CD4-positive, alpha-beta T cell treated with Interleukin-21 for 1 hour (primary cell): ENCODE measurements around the gene NCAPD3.
"Not testable (repeated sequence)": the region's sequence is repeated elsewhere in the genome, so short reads cannot be mapped to it uniquely, and the experiment has no call there.

Experiments
- DNase-seq: peaks from one replicate; pipeline ENCODE4 v3.0.0-alpha.2; 2020

The NCAPD3 gene

GRCh38 chr11:134126217-134126822 lies 97.4 kb downstream of the NCAPD3 start:
- DNase-seq = no peak

DNA sequence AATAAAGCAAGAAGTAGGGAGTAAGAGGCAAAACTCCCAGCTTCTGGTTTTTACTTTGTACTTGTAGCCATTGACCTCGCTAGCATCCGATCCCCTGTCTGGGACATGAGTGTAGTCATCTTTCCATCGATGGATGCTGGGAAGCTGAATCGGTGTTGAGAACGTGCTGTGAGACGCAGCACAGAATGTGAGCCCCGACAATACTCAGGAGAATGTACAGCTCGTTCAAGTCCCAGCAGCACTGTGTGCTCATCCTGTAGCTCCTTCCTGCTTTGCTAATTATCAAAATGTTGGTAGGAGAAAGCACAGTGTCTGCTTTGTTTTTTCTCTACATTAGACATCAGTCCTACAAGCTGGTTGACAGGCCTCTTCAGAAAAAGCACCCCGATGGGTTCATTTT lies 98.3 kb downstream of the NCAPD3 start:
- DNase-seq = no peak

GRCh38 chr11:134124660-134125451 lies 98.9 kb downstream of the NCAPD3 start:
- DNase-seq = no peak

DNA sequence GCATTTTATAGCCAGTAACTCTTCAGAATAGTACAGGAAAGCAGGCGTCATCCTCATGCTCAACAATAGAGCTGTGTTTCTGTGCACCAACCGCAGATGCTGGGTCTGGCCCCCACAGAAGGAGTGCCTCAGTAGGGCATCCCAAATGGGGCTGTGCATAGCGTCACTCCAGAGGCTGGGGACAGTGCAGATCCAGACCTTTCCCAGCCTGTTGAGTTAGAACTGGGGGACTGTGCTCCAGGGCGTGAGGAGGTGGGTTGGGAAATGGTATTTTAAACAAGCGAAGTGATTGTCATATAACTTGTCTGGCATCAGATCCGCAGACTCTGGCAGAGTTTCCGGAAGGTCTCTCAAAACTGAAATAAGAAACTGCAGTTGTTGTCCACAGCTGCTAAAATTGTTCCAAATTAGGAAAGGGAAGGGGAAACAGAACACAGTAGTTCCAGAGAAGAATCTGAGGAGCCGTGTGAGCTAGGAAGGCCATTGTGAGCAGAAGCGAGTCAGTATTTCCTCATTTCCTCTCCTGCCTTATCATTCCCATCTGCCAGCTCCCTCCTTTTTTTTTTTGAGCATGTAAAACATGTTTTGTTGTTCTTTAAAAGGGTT lies 102.7 kb downstream of the NCAPD3 start:
- no peak for DNase-seq

- DNase-seq = no peak
These were observed 103.5 kb downstream of the NCAPD3 start for GRCh38 chr11:134120143-134120850.

DNA sequence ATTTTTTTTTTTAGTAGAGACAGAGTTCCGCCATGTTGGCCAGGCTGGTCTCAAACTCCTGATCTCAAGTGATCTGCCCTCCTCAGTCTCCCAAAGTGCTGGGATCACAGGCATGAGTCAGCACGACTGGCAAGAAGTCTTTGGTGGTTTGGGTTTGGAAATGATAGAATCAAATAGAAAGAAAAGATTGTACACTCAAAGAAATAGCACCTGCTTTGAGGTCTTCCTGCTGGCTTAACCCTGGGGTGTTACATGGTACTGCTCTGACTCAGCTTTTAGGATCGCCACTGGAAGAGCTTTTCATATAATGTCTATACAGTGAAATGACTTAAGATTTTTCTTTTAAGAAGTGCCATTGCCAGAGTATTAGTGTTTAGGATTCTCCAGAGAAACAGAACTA lies 104.7 kb downstream of the NCAPD3 start:
- no peak for DNase-seq

DNA sequence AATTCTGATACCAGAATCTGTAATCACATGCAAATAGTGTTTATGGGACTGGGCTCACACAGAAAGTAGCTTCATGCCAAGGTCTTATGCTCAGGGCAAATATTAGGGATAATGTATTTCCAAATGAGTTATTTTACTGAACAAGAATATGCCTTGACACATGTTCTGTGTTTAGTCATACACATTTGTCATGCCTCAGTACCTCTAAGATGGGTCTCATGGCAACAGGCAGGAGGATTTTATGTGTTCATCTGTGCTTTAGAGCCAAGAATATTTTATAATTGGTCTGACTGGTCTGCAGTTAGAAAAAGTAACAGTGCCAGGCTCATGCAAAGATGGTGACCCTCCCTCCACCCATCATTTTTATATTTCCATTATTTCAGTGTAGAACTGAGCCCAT lies 105.8 kb downstream of the NCAPD3 start:
- DNase-seq = no peak

DNA sequence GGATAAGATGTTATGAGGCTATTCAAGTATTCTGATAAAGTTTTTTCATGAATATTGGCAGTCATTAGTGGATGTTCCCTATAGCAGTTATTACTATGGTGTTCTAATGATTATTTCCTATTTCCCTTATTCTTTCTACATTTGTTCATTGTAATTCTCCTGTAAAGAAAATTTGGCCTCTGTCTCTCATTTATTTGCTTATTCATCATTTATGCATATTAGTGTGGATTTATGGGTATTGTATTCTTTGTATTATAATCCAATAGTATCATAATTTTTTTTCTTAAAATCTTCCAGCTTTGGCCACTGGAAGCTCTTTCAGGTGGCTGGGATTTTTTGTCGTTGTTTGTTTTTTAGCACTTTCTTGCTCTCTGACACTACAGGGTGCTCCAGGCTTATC lies 107.6 kb downstream of the NCAPD3 start:
- DNase-seq = no peak

DNA sequence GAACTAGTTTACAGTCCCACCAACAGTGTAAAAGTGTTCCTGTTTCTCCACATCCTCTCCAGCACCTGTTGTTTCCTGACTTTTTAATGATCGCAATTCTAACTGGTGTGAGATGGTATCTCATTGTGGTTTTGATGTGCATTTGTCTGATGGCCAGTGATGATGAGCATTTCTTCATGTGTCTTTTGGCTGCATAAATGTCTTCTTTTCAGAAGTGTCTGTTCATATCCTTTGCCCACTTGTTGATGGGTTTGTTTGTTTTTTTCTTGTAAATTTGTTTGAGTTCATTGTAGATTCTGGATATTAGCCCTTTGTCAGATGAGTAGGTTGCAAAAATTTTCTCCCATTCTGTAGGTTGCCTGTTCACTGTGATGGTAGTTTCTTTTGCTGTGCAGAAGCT lies 110.0 kb downstream of the NCAPD3 start:
- not testable (repeated sequence) for DNase-seq

GRCh38 chr11:134110252-134110815 lies 113.4 kb downstream of the NCAPD3 start:
- no peak for DNase-seq
